HepG2 (cell line): ENCODE data around the gene GLIS2. TPM values are rescaled to one million over a fixed set of nuclear protein-coding genes. Genes with fewer than 3 reads are reported as not detected.
A peak's percentile ranks its signal among the peaks of the same experiment; 100 is the strongest.

Experiments used
- DMTF1 ChIP-seq: sonication (generic); formaldehyde crosslinking; IDR thresholded peaks from 2 replicates; pipeline ENCODE4 v1.4.0; 2020; ENCODE audit warnings: mild to moderate bottlenecking, missing genetic modification reagents
- DNMT3B ChIP-seq: conservative IDR thresholded peaks from 2 replicates; pipeline ENCODE4 v1.6.1; 2016; ENCODE audit warnings: missing biosample characterization, control low read depth
- EED ChIP-seq: sonication (generic); formaldehyde crosslinking; IDR thresholded peaks from 2 replicates; pipeline ENCODE4 v1.5.0; 2020; ENCODE audit warnings: mild to moderate bottlenecking, missing genetic modification reagents
- ELF3 ChIP-seq: IDR thresholded peaks from 2 replicates; pipeline ENCODE4 v1.6.1; 2016; ENCODE audit warnings: missing genetic modification reagents, missing compliant biosample characterization
- FOXP4 ChIP-seq: sonication (generic); formaldehyde crosslinking; IDR thresholded peaks from 2 replicates; pipeline ENCODE4 v1.4.0; 2020; ENCODE audit warnings: missing genetic modification reagents
- HNF1B ChIP-seq: sonication (generic); formaldehyde crosslinking; IDR thresholded peaks from 2 replicates; pipeline ENCODE4 v1.5.1; 2020; ENCODE audit warnings: mild to moderate bottlenecking, moderate library complexity, missing genetic modification reagents
- PAX8 ChIP-seq: sonication (generic); formaldehyde crosslinking; IDR thresholded peaks from 2 replicates; pipeline ENCODE4 v1.8.0; 2022; ENCODE audit warnings: mild to moderate bottlenecking, missing genetic modification reagents, borderline replicate concordance
- SP140L ChIP-seq: sonication (generic); formaldehyde crosslinking; IDR thresholded peaks from 2 replicates; pipeline ENCODE4 v1.4.0; 2020; ENCODE audit warnings: missing genetic modification reagents, borderline replicate concordance
- SP4 ChIP-seq: sonication (generic); formaldehyde crosslinking; IDR thresholded peaks from 2 replicates; pipeline ENCODE4 v1.8.1; 2023; ENCODE audit warnings: mild to moderate bottlenecking, missing genetic modification reagents
- TFAP4 ChIP-seq: sonication (generic); IDR thresholded peaks from 2 replicates; pipeline ENCODE4 v1.6.1; 2016; ENCODE audit warnings: low read depth, borderline replicate concordance
- THAP8 ChIP-seq: sonication (generic); formaldehyde crosslinking; IDR thresholded peaks from 2 replicates; pipeline ENCODE4 v1.5.1; 2020; ENCODE audit warnings: missing genetic modification reagents, mild to moderate bottlenecking, borderline replicate concordance
- TIGD3 ChIP-seq: sonication (generic); formaldehyde crosslinking; IDR thresholded peaks from 2 replicates; pipeline ENCODE4 v1.5.1; 2020; ENCODE audit warnings: mild to moderate bottlenecking, missing genetic modification reagents, borderline replicate concordance
- ZBTB2 ChIP-seq: sonication (generic); formaldehyde crosslinking; IDR thresholded peaks from 2 replicates; pipeline ENCODE4 v1.8.0; 2022; ENCODE audit warnings: low read depth, missing genetic modification reagents
- ZFP36 ChIP-seq: fragments of 150-350 bp; IDR thresholded peaks from 2 replicates; pipeline ENCODE4 v1.6.1; 2018; ENCODE audit warnings: borderline replicate concordance, low read length, low read depth; ENCODE audit not compliant: partially characterized antibody
- ZFP91 ChIP-seq: sonication (generic); formaldehyde crosslinking; IDR thresholded peaks from 2 replicates; pipeline ENCODE4 v1.9.0; 2022; ENCODE audit warnings: missing genetic modification reagents, mild to moderate bottlenecking, borderline replicate concordance
- ZNF430 ChIP-seq: sonication (generic); formaldehyde crosslinking; IDR thresholded peaks from 2 replicates; pipeline ENCODE4 v1.9.0; 2021; ENCODE audit warnings: mild to moderate bottlenecking, missing genetic modification reagents
- polyA plus RNA-seq, 8 experiments: library from polyadenylated mRNA; depleted of rRNA in 3 of 8; stranded (reverse) in 7 of 8; unstranded in 1 of 8; fragments of >200 nt; fragmentation: Illumina TruSeq in 4 of 8; extraction: Trizol in 4 of 8; gene quantifications; 2 replicates each; pipeline versions ENCODE4 v1.2.1 to v1.2.3, GENCODE V29; 2011 to 2016; ENCODE audit warnings: low read depth in 4 of 8, missing spikeins in 1 of 8, mixed read lengths in 1 of 8; ENCODE audit not compliant: insufficient read depth in 1 of 8
- total RNA-seq, 5 experiments: library from RNA; depleted of rRNA; stranded (reverse); fragments of >200 nt; fragmentation: Illumina TruSeq; extraction: Trizol; gene quantifications; 2 replicates each; pipeline ENCODE4 v1.2.3, GENCODE V29; 2016; ENCODE audit warnings: low read depth in 1 of 5

Gene GLIS2
- total and polyA plus RNA-seq, 2 of the 13 experiments (the other 11 are each of a cell fraction or from before 2014, with no cell fraction given), result 0.28 to 0.29 TPM

GRCh38 chr16:4290236-4290830 lies 25.5 kb upstream of the GLIS2 start (continued):
- TF ChIP-seq SP4 (CRISPR knock-in tag) (no peak), ZNF430 (no peak; the same call in 1 of the 2 replicates), DMTF1 (CRISPR knock-in tag) (no peak), HNF1B (CRISPR knock-in tag) (0 out of 2 replicates have a peak, but pooled peaks have one; percentile 19), DNMT3B (no peak), ZBTB2 (no peak), TFAP4 (peak; percentile 87; the same call in 1 of the 2 replicates), ZFP36 (no peak), ELF3 (CRISPR knock-in tag) (peak; percentile 66), FOXP4 (peak; percentile 97), ZFP91 (no peak), TIGD3 (CRISPR knock-in tag) (no peak), SP140L (CRISPR knock-in tag) (no peak), EED (CRISPR knock-in tag) (no peak), PAX8 (no peak), THAP8 (no peak)
